ACC112 (cell line): ENCODE results near the gene DIP2B.
"Not testable (repeated sequence)": the region's sequence is repeated elsewhere in the genome, so short reads cannot be mapped to it uniquely, and the experiment has no call there.

Experiments used
- H2AFZ ChIP-seq: fragments of 200-600 bp; sonication (generic); one replicate; pipeline ENCODE4 v1.6.0; 2017; ENCODE audit warnings: antibody characterized with exemption, low read length; ENCODE audit not compliant: unreplicated experiment
- H3K27ac ChIP-seq: fragments of 200-600 bp; sonication (generic); 2 replicates; pipeline ENCODE4 v1.5.1; 2014; ENCODE audit warnings: low read depth, mild to moderate bottlenecking, antibody characterized with exemption, low read length, moderate library complexity
- H3K27me3 ChIP-seq: fragments of 200-600 bp; sonication (generic); 2 replicates; pipeline ENCODE4 v1.6.1; 2014; ENCODE audit warnings: mild to moderate bottlenecking, antibody characterized with exemption, low read length, moderate library complexity, mixed read lengths; ENCODE audit not compliant: insufficient read depth
- H3K36me3 ChIP-seq: fragments of 200-600 bp; sonication (generic); 2 replicates; pipeline ENCODE4 v1.6.1; 2016; ENCODE audit warnings: mild to moderate bottlenecking, antibody characterized with exemption, low read length, moderate library complexity, mixed read lengths; ENCODE audit not compliant: insufficient read depth
- H3K4me1 ChIP-seq: fragments of 200-600 bp; sonication (generic); one replicate; pipeline ENCODE4 v1.6.1; 2016; ENCODE audit warnings: low read length, mixed read lengths; ENCODE audit not compliant: insufficient read depth, unreplicated experiment, control insufficient read depth
- H3K4me3 ChIP-seq: fragments of 200-600 bp; sonication (generic); 2 replicates; pipeline ENCODE4 v1.5.1; 2014; ENCODE audit warnings: mild to moderate bottlenecking, low read depth, low read length
- H3K79me2 ChIP-seq: fragments of 200-600 bp; sonication (generic); one replicate; pipeline ENCODE4 v1.6.0; 2016; ENCODE audit warnings: low read length; ENCODE audit not compliant: control insufficient read depth, unreplicated experiment, insufficient read depth

DIP2B gene, protein sequence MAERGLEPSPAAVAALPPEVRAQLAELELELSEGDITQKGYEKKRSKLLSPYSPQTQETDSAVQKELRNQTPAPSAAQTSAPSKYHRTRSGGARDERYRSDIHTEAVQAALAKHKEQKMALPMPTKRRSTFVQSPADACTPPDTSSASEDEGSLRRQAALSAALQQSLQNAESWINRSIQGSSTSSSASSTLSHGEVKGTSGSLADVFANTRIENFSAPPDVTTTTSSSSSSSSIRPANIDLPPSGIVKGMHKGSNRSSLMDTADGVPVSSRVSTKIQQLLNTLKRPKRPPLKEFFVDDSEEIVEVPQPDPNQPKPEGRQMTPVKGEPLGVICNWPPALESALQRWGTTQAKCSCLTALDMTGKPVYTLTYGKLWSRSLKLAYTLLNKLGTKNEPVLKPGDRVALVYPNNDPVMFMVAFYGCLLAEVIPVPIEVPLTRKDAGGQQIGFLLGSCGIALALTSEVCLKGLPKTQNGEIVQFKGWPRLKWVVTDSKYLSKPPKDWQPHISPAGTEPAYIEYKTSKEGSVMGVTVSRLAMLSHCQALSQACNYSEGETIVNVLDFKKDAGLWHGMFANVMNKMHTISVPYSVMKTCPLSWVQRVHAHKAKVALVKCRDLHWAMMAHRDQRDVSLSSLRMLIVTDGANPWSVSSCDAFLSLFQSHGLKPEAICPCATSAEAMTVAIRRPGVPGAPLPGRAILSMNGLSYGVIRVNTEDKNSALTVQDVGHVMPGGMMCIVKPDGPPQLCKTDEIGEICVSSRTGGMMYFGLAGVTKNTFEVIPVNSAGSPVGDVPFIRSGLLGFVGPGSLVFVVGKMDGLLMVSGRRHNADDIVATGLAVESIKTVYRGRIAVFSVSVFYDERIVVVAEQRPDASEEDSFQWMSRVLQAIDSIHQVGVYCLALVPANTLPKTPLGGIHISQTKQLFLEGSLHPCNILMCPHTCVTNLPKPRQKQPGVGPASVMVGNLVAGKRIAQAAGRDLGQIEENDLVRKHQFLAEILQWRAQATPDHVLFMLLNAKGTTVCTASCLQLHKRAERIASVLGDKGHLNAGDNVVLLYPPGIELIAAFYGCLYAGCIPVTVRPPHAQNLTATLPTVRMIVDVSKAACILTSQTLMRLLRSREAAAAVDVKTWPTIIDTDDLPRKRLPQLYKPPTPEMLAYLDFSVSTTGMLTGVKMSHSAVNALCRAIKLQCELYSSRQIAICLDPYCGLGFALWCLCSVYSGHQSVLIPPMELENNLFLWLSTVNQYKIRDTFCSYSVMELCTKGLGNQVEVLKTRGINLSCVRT (N-terminal part only)

GRCh38 chr12:50504798-50505674 lies at the start of gene DIP2B:
TSS of gene DIP2B (plus strand) at chr12:50504985. CDS start at chr12:50505141, 156 bp downstream.
- peak within 1 kb of the TSS; percentile 90 for H3K4me3 ChIP-seq
- H3K27ac ChIP-seq = peak within 1 kb of the TSS; percentile 59
- H3K79me2 ChIP-seq = peaks cover 49% of the 10 kb centered on the region
- H2AFZ ChIP-seq = peak within 1 kb of the TSS; percentile 90
- H3K27me3 ChIP-seq = no peaks in the 10 kb centered on the region
- peaks cover 11% of the 10 kb centered on the region for H3K4me1 ChIP-seq
- H3K36me3 ChIP-seq = no peaks in the 10 kb centered on the region

GRCh38 chr12:50458606-50459005 lies 46.2 kb upstream of the DIP2B start:
- H3K27me3 ChIP-seq = no peaks in the 10 kb centered on the region
- H3K4me1 ChIP-seq = no peaks in the 10 kb centered on the region
- H3K4me3 ChIP-seq = no peak overlapping the region
- H3K36me3 ChIP-seq = peaks cover 31% of the 10 kb centered on the region
- H3K27ac ChIP-seq = no peak overlapping the region
- no peak overlapping the region for H2AFZ ChIP-seq
- H3K79me2 ChIP-seq = no peaks in the 10 kb centered on the region

DNA sequence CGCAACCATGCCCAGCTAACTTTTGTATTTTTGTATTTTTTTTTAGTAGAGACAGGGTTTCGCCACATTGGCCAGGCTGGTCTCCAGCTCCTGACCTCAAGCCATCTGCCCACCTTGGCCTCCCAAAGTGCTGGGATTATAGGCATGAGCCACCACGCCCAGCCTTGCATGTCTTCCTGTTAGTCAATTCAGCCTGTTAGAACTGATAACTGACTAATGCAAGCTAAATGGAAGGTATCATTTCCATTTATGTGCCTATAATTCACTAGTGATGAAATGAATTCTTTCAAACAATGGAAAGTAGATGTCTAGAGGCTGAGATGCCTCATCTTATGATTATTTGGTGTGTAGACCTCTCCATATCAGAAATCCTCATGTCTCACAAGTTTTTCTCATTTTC lies 37.3 kb upstream of the DIP2B start:
- Histone ChIP-seq H3K4me1 (no peaks in the 10 kb centered on the region), H3K27me3 (no peaks in the 10 kb centered on the region), H3K4me3 (no peak overlapping the region), H3K27ac (no peak overlapping the region), H3K36me3 (peaks cover 25% of the 10 kb centered on the region), H2AFZ (no peak overlapping the region), H3K79me2 (no peaks in the 10 kb centered on the region)

DNA sequence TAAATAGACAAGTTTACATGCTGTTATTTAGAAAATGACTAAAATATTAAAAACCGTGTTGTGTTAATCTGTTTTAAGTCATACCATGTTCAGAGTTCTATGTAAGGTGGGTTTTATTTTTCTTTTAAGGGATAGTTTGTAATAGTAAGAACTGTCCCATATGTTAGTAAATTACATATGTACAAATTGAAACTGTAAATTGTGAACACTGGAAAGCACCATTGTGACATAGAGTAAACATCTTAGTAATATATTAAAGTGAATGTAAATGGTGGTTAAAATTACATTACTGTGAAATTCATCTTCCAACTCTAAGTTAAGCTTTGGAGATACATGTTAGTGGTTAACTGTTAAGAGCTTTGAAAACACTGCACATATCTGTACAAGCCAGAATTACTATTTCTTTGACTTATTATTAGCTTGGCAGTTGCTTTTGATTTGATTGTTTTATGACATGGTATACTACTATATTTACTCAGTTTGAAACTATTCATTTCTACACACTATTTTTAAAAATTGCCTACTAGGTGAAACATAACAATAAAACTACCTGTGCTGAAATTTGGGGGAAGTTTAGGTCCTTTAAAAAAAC lies 27.4 kb upstream of the DIP2B start:
- no peak overlapping the region for H2AFZ ChIP-seq
- H3K79me2 ChIP-seq = no peaks in the 10 kb centered on the region
- H3K4me3 ChIP-seq = no peak overlapping the region
- H3K4me1 ChIP-seq = no peaks in the 10 kb centered on the region
- no peaks in the 10 kb centered on the region for H3K27me3 ChIP-seq
- no peak overlapping the region for H3K27ac ChIP-seq
- H3K36me3 ChIP-seq = peaks cover 18% of the 10 kb centered on the region

DNA sequence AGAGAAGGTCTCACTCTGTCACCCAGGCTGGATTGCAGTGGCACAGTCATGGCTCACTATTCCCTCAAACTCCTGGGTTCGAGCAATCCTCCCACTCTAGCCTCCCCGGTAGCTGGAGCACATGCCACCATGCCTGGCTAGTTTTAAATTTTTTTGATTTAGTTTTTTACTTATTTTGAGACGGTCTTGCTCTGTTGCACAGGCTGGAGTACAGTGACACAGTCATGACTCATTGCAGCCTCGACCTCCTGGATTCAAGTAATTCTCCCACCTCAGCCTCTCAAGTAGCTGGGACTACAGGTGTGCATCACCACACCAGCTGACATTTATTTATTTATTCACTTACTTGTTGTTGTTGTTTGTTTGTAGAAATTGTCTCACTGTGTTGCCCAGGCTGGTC lies 22.2 kb upstream of the DIP2B start:
- Histone ChIP-seq H3K36me3 (peaks cover 4% of the 10 kb centered on the region; the same call in 1 of the 2 replicates), H3K79me2 (no peaks in the 10 kb centered on the region), H3K27me3 (no peaks in the 10 kb centered on the region), H3K4me3 (no peak overlapping the region), H3K4me1 (no peaks in the 10 kb centered on the region), H2AFZ (no peak overlapping the region), H3K27ac (no peak overlapping the region)

DNA sequence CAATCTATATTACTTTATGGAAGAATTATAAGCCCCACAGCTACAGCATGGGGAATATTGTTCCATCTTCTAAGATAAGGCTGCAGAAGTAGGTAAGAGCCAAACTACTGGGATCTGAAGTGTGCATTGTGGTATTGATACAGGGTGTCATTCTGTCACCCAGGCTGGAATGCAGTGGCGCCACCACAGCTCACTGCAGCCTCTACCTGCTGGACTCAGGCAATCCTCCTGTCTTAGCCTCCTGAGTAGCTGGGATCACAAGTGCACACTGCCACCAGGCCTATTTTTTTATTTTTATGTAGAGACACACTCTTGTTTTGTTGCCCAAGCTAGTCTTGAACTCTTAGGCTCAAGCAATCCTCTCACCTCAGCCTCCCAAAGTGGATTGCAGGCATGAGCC lies 21.3 kb upstream of the DIP2B start:
- Histone ChIP-seq H3K27ac (no peak overlapping the region), H3K79me2 (no peaks in the 10 kb centered on the region)

DNA sequence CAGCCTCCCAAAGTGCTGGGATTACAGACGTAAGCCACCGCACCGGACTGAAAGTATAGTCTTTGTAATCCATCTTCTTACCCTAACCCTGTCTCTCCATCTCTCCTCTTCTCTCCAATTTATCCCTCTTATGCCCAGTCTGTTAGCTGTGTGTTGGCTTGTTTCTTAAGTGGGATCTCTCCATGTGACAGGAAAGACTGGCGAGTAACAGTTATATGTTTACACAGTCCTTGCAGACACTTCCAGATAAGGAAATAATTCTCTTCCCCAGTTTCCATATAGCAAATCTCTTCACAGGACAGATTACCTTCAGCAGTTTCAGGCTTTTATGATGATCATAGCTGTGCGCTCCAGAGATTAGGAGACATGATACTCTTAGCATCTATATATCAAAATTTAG lies 16.0 kb upstream of the DIP2B start:
- Histone ChIP-seq H2AFZ (no peak overlapping the region), H3K27me3 (no peaks in the 10 kb centered on the region), H3K27ac (no peak overlapping the region), H3K4me3 (no peak overlapping the region), H3K4me1 (no peaks in the 10 kb centered on the region), H3K36me3 (no peaks in the 10 kb centered on the region), H3K79me2 (no peaks in the 10 kb centered on the region)

More for the DNA sequence above, 21.3 kb upstream of the DIP2B start:
- Histone ChIP-seq H3K36me3 (no peaks in the 10 kb centered on the region), H2AFZ (no peak overlapping the region), H3K4me1 (no peaks in the 10 kb centered on the region), H3K27me3 (no peaks in the 10 kb centered on the region), H3K4me3 (no peak overlapping the region)

GRCh38 chr12:50498119-50498518 lies 6.7 kb upstream of the DIP2B start:
- H3K4me1 ChIP-seq, H3K27ac ChIP-seq, H3K4me3 ChIP-seq, H2AFZ ChIP-seq, H3K36me3 ChIP-seq, H3K79me2 ChIP-seq, H3K27me3 ChIP-seq: not testable (repeated sequence)

GRCh38 chr12:50505675-50506530 lies 1.1 kb downstream of the DIP2B start:
- Histone ChIP-seq H3K4me1 (peaks cover 11% of the 10 kb centered on the region), H2AFZ (peak overlapping the region; percentile 90), H3K27ac (no peak overlapping the region), H3K4me3 (peak overlapping the region; percentile 90), H3K27me3 (no peaks in the 10 kb centered on the region), H3K79me2 (peaks cover 51% of the 10 kb centered on the region), H3K36me3 (no peaks in the 10 kb centered on the region)
